ENCODE measurements around the gene KDM8.
"Not testable (repeated sequence)": the region's sequence is repeated elsewhere in the genome, so short reads cannot be mapped to it uniquely, and the experiment has no call there.

GRCh38 chr16:27248886-27249285 is 45.6 kb downstream of the KDM8 start:
- TF ChIP-seq ZNF398 (CRISPR knock-in tag; IDR thresholded peaks at IDR 0.05); NFYB (IDR thresholded peaks at IDR 0.05; ENCODE audit: extremely low read depth, insufficient read length); CTCF (IDR thresholded peaks at IDR 0.05 in 2 of 3, conservative IDR thresholded peaks at IDR 0.05 in 1 of 3; ENCODE audit: insufficient read depth in 2 of 3, low read depth in 1 of 3, low read length in 3 of 3); PBX2 (CRISPR knock-in tag; IDR thresholded peaks at IDR 0.05; ENCODE audit: low read depth); PBX2 (tag; conservative IDR thresholded peaks at IDR 0.05; ENCODE audit: low read depth); IRF9 (tag; IDR thresholded peaks at IDR 0.05); NKRF (IDR thresholded peaks at IDR 0.05; ENCODE audit: borderline replicate concordance); FOXK2 (conservative IDR thresholded peaks at IDR 0.05 in 1 of 2, IDR thresholded peaks at IDR 0.05 in 1 of 2; ENCODE audit: low read depth in 2 of 2); ZSCAN29 (IDR thresholded peaks at IDR 0.05); CBX5 (IDR thresholded peaks at IDR 0.05; ENCODE audit: borderline replicate concordance, low read depth); NR2C2 (CRISPR knock-in tag; IDR thresholded peaks at IDR 0.05); NR2C2 (tag; IDR thresholded peaks at IDR 0.05): not testable (repeated sequence)

All from K562 (cell line).